ENCODE results near the gene AJM1.
A peak's percentile ranks its signal among the peaks of the same experiment; 100 is the strongest.
"Not testable (repeated sequence)": the region's sequence is repeated elsewhere in the genome, so short reads cannot be mapped to it uniquely, and the experiment has no call there.

AJM1 gene

GRCh38 chr9:136828474-136829140 lies 13.7 kb upstream of the AJM1 start:
- FAIRE-seq (no peak), DNase-seq (ENCODE audit: insufficient read length) (no peak)
- TF ChIP-seq POLR2A (IDR thresholded peaks at IDR 0.05; ENCODE audit: low read depth, low read length), result no peak

- FAIRE-seq (no peak), DNase-seq (ENCODE audit: insufficient read length) (no peak)
- no peak for TF ChIP-seq TAF1 (IDR thresholded peaks at IDR 0.05; ENCODE audit: borderline replicate concordance, low read depth, low read length)
- no peak for TF ChIP-seq POLR2AphosphoS5 (IDR thresholded peaks at IDR 0.05; ENCODE audit: low read depth, low read length)
- no peak for TF ChIP-seq POLR2A (IDR thresholded peaks at IDR 0.05; ENCODE audit: low read depth, low read length)
Measured at GRCh38 chr9:136829412-136829811, 12.9 kb upstream of the AJM1 start.

- FAIRE-seq (no peak), DNase-seq (ENCODE audit: insufficient read length) (no peak)
- TF ChIP-seq POLR2A (IDR thresholded peaks at IDR 0.05; ENCODE audit: low read depth, low read length), result no peak
- no peak for TF ChIP-seq TAF1 (IDR thresholded peaks at IDR 0.05; ENCODE audit: borderline replicate concordance, low read depth, low read length)
- no peak for TF ChIP-seq POLR2AphosphoS5 (IDR thresholded peaks at IDR 0.05; ENCODE audit: low read depth, low read length)
Measured at GRCh38 chr9:136829981-136830885, 12.0 kb upstream of the AJM1 start.

- TF ChIP-seq POLR2A (IDR thresholded peaks at IDR 0.05; ENCODE audit: low read depth, low read length) (no peak), TAF1 (IDR thresholded peaks at IDR 0.05; ENCODE audit: borderline replicate concordance, low read depth, low read length) (no peak), POLR2AphosphoS5 (IDR thresholded peaks at IDR 0.05; ENCODE audit: low read depth, low read length) (no peak)
- DNase-seq (ENCODE audit: insufficient read length) (no peak), FAIRE-seq (no peak)
Measured at GRCh38 chr9:136831002-136831719, 11.1 kb upstream of the AJM1 start.

- FAIRE-seq (no peak), DNase-seq (ENCODE audit: insufficient read length) (no peak)
- TF ChIP-seq POLR2AphosphoS5 (IDR thresholded peaks at IDR 0.05; ENCODE audit: low read depth, low read length) (no peak; the same call in 1 of the 2 replicates), POLR2A (IDR thresholded peaks at IDR 0.05; ENCODE audit: low read depth, low read length) (no peak), TAF1 (IDR thresholded peaks at IDR 0.05; ENCODE audit: borderline replicate concordance, low read depth, low read length) (no peak)
Measured at GRCh38 chr9:136831720-136832104, 10.6 kb upstream of the AJM1 start.

- DNase-seq (ENCODE audit: insufficient read length) (no peak), FAIRE-seq (no peak)
- TF ChIP-seq TAF1 (IDR thresholded peaks at IDR 0.05; ENCODE audit: borderline replicate concordance, low read depth, low read length), result no peak
- TF ChIP-seq POLR2AphosphoS5 (IDR thresholded peaks at IDR 0.05; ENCODE audit: low read depth, low read length), result no peak
- TF ChIP-seq POLR2A (IDR thresholded peaks at IDR 0.05; ENCODE audit: low read depth, low read length), result no peak
Measured at GRCh38 chr9:136832581-136832980, 9.7 kb upstream of the AJM1 start.

GRCh38 chr9:136833381-136834048 lies 8.8 kb upstream of the AJM1 start:
- DNase-seq (ENCODE audit: insufficient read length); FAIRE-seq: not testable (repeated sequence)

- FAIRE-seq, result no peak
- no peak for DNase-seq (ENCODE audit: insufficient read length)
- TF ChIP-seq POLR2AphosphoS5 (IDR thresholded peaks at IDR 0.05; ENCODE audit: low read depth, low read length), result no peak
- TF ChIP-seq TAF1 (IDR thresholded peaks at IDR 0.05; ENCODE audit: borderline replicate concordance, low read depth, low read length), result no peak
- peak; percentile 19; the same call in 1 of the 2 replicates for TF ChIP-seq POLR2A (IDR thresholded peaks at IDR 0.05; ENCODE audit: low read depth, low read length)
Measured at GRCh38 chr9:136835162-136835931, 6.9 kb upstream of the AJM1 start.

GRCh38 chr9:136835932-136836904 lies 6.1 kb upstream of the AJM1 start:
- TF ChIP-seq TAF1 (IDR thresholded peaks at IDR 0.05; ENCODE audit: borderline replicate concordance, low read depth, low read length), result no peak
- no peak for TF ChIP-seq POLR2A (IDR thresholded peaks at IDR 0.05; ENCODE audit: low read depth, low read length)
- no peak for TF ChIP-seq POLR2AphosphoS5 (IDR thresholded peaks at IDR 0.05; ENCODE audit: low read depth, low read length)
- no peak for DNase-seq (ENCODE audit: insufficient read length)
- FAIRE-seq, result no peak
